GM19395 (cell line): ENCODE results near the gene APOA5.
"Not testable (repeated sequence)": the region's sequence is repeated elsewhere in the genome, so short reads cannot be mapped to it uniquely, and the experiment has no call there.

Experiments
- ATAC-seq: cut with Tn5 transposase; IDR thresholded peaks from one replicate; pipeline ENCODE4 v1.9.1; 2021; ENCODE audit warnings: mild to moderate bottlenecking, moderate library complexity; ENCODE audit not compliant: unreplicated experiment

Gene APOA5

GRCh38 chr11:116791813-116792143, at the start of gene APOA5:
TSS of gene APOA5 (minus strand) at chr11:116791879. CDS start at chr11:116791860, 19 bp downstream.
- ATAC-seq, result no peak

GRCh38 chr11:116840746-116841296, 49.1 kb upstream of the APOA5 start:
- no peak for ATAC-seq

- ATAC-seq, result no peak
Measured at GRCh38 chr11:116840224-116840745, 48.6 kb upstream of the APOA5 start.

GRCh38 chr11:116838321-116839084, 46.8 kb upstream of the APOA5 start:
- no peak for ATAC-seq

GRCh38 chr11:116837231-116838091, 45.8 kb upstream of the APOA5 start, which contains the start of gene APOA1:
TSS of gene APOA1 (minus strand) at chr11:116837622. CDS start at chr11:116837387, 235 bp downstream.
- no peak for ATAC-seq

GRCh38 chr11:116836632-116836991, 44.9 kb upstream of the APOA5 start:
- ATAC-seq, result no peak

- peak; percentile 81 for ATAC-seq
Measured at GRCh38 chr11:116835791-116836631, 44.3 kb upstream of the APOA5 start.

GRCh38 chr11:116835042-116835772, 43.5 kb upstream of the APOA5 start:
- peak; percentile 23 for ATAC-seq

GRCh38 chr11:116834535-116835041, 42.9 kb upstream of the APOA5 start:
- ATAC-seq, result not testable (repeated sequence)

GRCh38 chr11:116833816-116834534, 42.3 kb upstream of the APOA5 start:
- no peak for ATAC-seq

GRCh38 chr11:116833491-116833815, 41.8 kb upstream of the APOA5 start:
- no peak for ATAC-seq

GRCh38 chr11:116832350-116833290, 40.9 kb upstream of the APOA5 start:
- ATAC-seq, result no peak

GRCh38 chr11:116831790-116832349, 40.2 kb upstream of the APOA5 start:
- ATAC-seq, result no peak

- ATAC-seq, result no peak
Measured at GRCh38 chr11:116830184-116830912, 38.7 kb upstream of the APOA5 start.

- ATAC-seq, result no peak
Measured at GRCh38 chr11:116829525-116830183, 38.0 kb upstream of the APOA5 start, which contains the start of gene APOC3. TSS of gene APOC3 (plus strand) at chr11:116829907. CDS start at chr11:116830583, 676 bp downstream.
